ENCODE results near the gene UGT1A9. TPM values are rescaled to one million over a fixed set of nuclear protein-coding genes. Genes with fewer than 3 reads are reported as not detected.
"Not testable (repeated sequence)": the region's sequence is repeated elsewhere in the genome, so short reads cannot be mapped to it uniquely, and the experiment has no call there.

The UGT1A9 gene
- polyA plus RNA-seq, 1 donor from 2014 or later, result not detected

GRCh38 chr2:233654501-233654900 lies 17.2 kb upstream of the UGT1A9 start:
- no peak for TF ChIP-seq TAF1 (IDR thresholded peaks at IDR 0.05; ENCODE audit: low read depth)
- TF ChIP-seq POLR2AphosphoS5 (IDR thresholded peaks at IDR 0.05), result no peak
- TF ChIP-seq EP300 (conservative IDR thresholded peaks at IDR 0.05; ENCODE audit: poor library complexity, severe bottlenecking), result no peak
- no peak for TF ChIP-seq RAD21 (conservative IDR thresholded peaks at IDR 0.05)
- no peak for TF ChIP-seq SMC3 (conservative IDR thresholded peaks at IDR 0.05; ENCODE audit: poor library complexity)
- TF ChIP-seq CTCF (IDR thresholded peaks at IDR 0.05; ENCODE audit: poor library complexity, severe bottlenecking), result no peak
- no peak for TF ChIP-seq REST (IDR thresholded peaks at IDR 0.05; ENCODE audit: borderline replicate concordance)
- TF ChIP-seq EZH2 (IDR thresholded peaks at IDR 0.05; ENCODE audit: borderline replicate concordance, insufficient read depth, low read length, poor library complexity, severe bottlenecking), result no peak
- no peak for TF ChIP-seq MXI1 (conservative IDR thresholded peaks at IDR 0.05; ENCODE audit: poor library complexity, severe bottlenecking)
- H3K36me3 ChIP-seq (ENCODE audit: insufficient read depth, low read length), result no peaks in the 10 kb centered on the region
- H3K9ac ChIP-seq (ENCODE audit: low read length), result no peak overlapping the region
- no peaks in the 10 kb centered on the region for H4K20me1 ChIP-seq (ENCODE audit: insufficient read depth)
- no peak overlapping the region for H3K27ac ChIP-seq (ENCODE audit: low read length)
- no peaks in the 10 kb centered on the region for H3K27me3 ChIP-seq (ENCODE audit: insufficient read depth, low read depth, low read length)
- H3K4me2 ChIP-seq (ENCODE audit: low read length), result no peak overlapping the region
- no peak overlapping the region for H3K4me3 ChIP-seq (ENCODE audit: low read length)
- H2AFZ ChIP-seq (ENCODE audit: low read depth, low read length), result no peak overlapping the region
- no peaks in the 10 kb centered on the region for H3K9me2 ChIP-seq (ENCODE audit: insufficient read depth, low read length)
- no peaks in the 10 kb centered on the region for H3F3A ChIP-seq (ENCODE audit: insufficient read depth, low read length, poor library complexity, severe bottlenecking)
- H3K79me2 ChIP-seq (replicated peaks; ENCODE audit: insufficient read depth, low read length), result no peaks in the 10 kb centered on the region
- no peaks in the 10 kb centered on the region for H3K9me3 ChIP-seq (ENCODE audit: low read length)

- Histone ChIP-seq H3K27me3 (ENCODE audit: insufficient read depth, low read depth, low read length) (no peaks in the 10 kb centered on the region), H2AFZ (ENCODE audit: low read depth, low read length) (no peak overlapping the region), H4K20me1 (ENCODE audit: insufficient read depth) (no peaks in the 10 kb centered on the region), H3K36me3 (ENCODE audit: insufficient read depth, low read length) (no peaks in the 10 kb centered on the region), H3K27ac (ENCODE audit: low read length) (no peak overlapping the region), H3K9me3 (ENCODE audit: low read length) (no peaks in the 10 kb centered on the region), H3F3A (ENCODE audit: insufficient read depth, low read length, poor library complexity, severe bottlenecking) (no peaks in the 10 kb centered on the region), H3K4me3 (ENCODE audit: low read length) (no peak overlapping the region), H3K79me2 (replicated peaks; ENCODE audit: insufficient read depth, low read length) (no peaks in the 10 kb centered on the region), H3K4me2 (ENCODE audit: low read length) (no peak overlapping the region), H3K9ac (ENCODE audit: low read length) (no peak overlapping the region), H3K9me2 (ENCODE audit: insufficient read depth, low read length) (no peaks in the 10 kb centered on the region)
- no peak for TF ChIP-seq CTCF (IDR thresholded peaks at IDR 0.05; ENCODE audit: poor library complexity, severe bottlenecking)
- no peak for TF ChIP-seq EP300 (conservative IDR thresholded peaks at IDR 0.05; ENCODE audit: poor library complexity, severe bottlenecking)
- TF ChIP-seq SMC3 (conservative IDR thresholded peaks at IDR 0.05; ENCODE audit: poor library complexity), result no peak
- no peak for TF ChIP-seq POLR2AphosphoS5 (IDR thresholded peaks at IDR 0.05)
- TF ChIP-seq TAF1 (IDR thresholded peaks at IDR 0.05; ENCODE audit: low read depth), result no peak
- no peak for TF ChIP-seq RAD21 (conservative IDR thresholded peaks at IDR 0.05)
- no peak for TF ChIP-seq REST (IDR thresholded peaks at IDR 0.05; ENCODE audit: borderline replicate concordance)
- TF ChIP-seq EZH2 (IDR thresholded peaks at IDR 0.05; ENCODE audit: borderline replicate concordance, insufficient read depth, low read length, poor library complexity, severe bottlenecking), result no peak
- TF ChIP-seq MXI1 (conservative IDR thresholded peaks at IDR 0.05; ENCODE audit: poor library complexity, severe bottlenecking), result no peak
Observed at GRCh38 chr2:233655043-233655442, 16.7 kb upstream of the UGT1A9 start.

- not testable (repeated sequence) for H2AFZ ChIP-seq (ENCODE audit: low read depth, low read length); H3K27ac ChIP-seq (ENCODE audit: low read length); H3K36me3 ChIP-seq (ENCODE audit: insufficient read depth, low read length); H3K4me2 ChIP-seq (ENCODE audit: low read length); H3K9me2 ChIP-seq (ENCODE audit: insufficient read depth, low read length); H3K27me3 ChIP-seq (ENCODE audit: insufficient read depth, low read depth, low read length); H3F3A ChIP-seq (ENCODE audit: insufficient read depth, low read length, poor library complexity, severe bottlenecking); H4K20me1 ChIP-seq (ENCODE audit: insufficient read depth); H3K79me2 ChIP-seq (replicated peaks; ENCODE audit: insufficient read depth, low read length); H3K9me3 ChIP-seq (ENCODE audit: low read length); H3K4me3 ChIP-seq (ENCODE audit: low read length); H3K9ac ChIP-seq (ENCODE audit: low read length)
Observed at GRCh38 chr2:233655943-233656342, 15.8 kb upstream of the UGT1A9 start.

All from neural cell (in vitro differentiated cells).